Dermis blood vessel endothelial cell (primary cell): Measurements from ENCODE around the gene CLIP1. TPM values are rescaled to one million over a fixed set of nuclear protein-coding genes. Genes with fewer than 3 reads are reported as not detected.
A peak's percentile ranks its signal among the peaks of the same experiment; 100 is the strongest.

Source experiments
- DNase-seq: peaks from one replicate; pipeline ENCODE4 v3.0.0; 2010
- total RNA-seq: library from RNA; depleted of rRNA; stranded (reverse); fragments of >200 nt; gene quantifications from 2 replicates; pipeline ENCODE4 v1.2.3, GENCODE V29; 2014

The CLIP1 gene
- total RNA-seq, 1 donor from 2014 or later = 51.1 TPM

DNA sequence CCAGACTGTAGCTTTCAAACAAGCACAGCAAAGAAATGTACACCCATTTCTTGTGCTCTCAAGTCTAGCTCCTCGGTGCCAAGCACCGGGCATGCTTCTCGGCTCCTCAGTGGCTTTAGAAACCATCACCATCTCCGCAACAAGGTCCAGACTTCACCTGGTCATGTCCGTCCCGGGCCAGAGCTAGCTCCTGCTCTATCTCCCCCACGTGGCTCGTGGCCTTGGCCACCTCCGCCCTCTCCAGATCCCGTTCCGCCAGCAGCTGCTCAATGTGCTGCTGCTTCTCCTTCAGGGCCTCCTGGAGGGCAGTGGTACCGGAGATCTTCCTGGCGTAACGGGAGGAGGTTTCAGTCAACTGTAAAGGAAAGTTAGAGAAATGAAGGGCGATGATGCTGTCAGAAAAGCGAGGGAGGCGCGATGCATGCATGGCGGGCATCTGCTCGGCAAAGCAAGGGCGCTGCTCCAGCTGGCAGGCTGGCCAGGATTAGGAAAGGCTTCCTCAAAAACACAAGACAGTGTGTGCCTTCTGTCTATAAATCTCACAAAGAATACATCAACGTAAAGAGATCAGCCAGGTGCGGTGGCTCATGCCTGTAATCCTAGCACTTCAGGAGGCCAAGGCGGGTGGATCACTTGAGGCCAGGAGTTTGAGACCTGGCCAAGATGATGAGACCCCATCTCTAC, 67.4 kb downstream of the CLIP1 start:
- DNase-seq = no peak

DNA sequence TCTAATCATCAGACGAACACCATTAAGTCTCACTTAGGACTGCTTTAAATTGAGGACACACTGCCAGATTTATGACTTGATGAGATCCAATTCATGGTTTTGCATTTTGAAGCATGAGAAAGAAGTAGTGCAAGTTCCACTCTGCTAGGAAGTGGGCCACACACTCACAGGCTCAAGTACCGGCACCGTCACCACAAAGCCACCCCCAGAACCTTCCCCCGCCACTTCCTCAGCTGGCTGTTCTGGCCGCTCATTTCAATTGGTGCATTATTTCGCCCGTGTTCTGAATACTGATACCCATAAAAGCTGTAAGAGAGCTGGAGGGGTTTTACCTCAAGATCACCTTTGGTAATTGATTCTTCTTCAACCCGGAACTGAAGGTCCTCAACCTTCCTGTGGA, 70.1 kb downstream of the CLIP1 start:
- no peak for DNase-seq

DNA sequence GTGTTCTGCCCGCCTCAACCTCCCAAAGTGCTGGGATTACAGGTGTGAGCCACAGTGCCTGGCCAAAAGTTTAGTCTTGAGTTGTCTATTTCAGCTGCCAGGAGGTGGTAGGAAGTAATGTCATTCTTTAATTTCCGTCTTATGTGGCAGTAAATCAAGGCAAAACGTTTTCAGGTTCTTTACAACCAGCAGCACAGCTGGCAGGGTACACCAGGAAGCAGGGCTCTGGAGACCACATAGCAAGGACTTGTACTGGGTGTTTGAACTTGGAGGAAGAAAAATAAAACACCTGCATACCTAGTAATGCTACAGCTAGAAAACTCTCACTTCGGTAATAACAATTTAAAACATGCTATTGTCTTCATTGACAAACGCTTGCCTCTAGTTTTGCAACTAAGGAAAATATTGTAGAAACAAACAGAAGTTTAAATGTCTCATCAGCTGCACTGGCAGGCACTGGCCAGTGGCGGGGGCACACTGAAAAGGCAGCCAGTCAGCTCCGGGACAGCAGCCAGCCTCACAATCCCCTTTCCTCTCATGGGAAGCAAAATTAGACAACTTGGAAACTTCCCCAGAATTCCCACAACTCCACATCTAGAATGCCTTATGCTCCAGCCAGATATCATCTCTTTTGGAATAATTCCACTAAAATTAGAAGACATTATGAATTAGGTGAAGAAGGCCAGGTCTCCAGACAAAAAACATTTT, 72.2 kb downstream of the CLIP1 start:
- peak; percentile 91 for DNase-seq

DNA sequence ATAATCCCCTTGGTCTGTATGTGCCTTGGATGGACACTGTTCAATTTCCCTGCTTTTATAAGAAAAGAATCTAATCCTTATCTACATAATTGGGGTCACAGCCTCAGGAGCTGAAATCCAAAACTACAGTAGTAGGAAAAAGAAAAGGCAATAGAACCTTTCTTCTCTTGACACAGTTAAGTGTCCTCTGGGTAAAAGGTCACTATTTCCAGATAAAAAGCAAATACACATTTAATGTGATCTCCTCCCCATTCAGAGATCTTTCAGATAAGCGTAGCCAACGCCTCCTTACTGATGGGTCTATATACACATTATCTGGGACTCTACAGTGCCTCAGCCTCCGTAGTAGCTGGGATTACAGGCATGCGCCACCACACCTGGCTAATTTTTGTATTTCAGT, 73.4 kb downstream of the CLIP1 start:
- no peak for DNase-seq

DNA sequence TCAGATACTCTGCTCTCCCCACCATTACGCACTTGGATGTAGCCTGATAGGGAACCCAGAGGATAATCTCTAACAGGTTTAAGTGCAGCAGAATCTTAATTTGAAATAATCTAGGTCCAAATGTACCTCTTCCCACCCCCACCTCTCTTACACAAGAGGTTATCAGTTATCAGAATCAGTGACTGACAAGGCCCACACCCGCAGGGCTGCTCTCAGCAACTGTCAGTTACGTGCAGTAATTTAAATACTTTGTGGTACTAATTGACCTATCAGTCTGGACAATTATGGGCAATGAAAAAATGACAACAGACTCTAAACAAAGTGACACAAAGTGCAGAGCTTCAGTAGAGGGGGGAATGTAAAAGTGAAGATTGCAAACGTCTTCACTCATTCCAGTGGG, 74.0 kb downstream of the CLIP1 start:
- no peak for DNase-seq

DNA sequence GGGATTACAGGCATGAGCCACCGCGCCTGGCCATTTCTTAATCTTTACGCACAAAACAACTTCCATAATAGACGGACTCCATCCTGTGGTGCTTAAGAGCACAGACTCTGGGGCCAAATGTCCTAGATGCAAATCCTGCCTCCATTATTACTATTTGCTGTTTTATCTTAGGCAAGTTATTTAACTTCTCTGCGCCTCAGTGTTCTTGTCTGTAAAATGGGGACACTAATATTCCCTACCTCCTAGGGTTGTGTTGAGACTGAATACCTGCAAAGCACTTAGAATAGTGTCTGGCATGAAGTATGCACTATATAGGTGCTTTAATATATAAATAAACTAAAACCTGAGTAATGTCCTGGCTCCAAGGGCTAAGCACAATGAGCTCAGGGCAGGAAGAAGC, 76.4 kb downstream of the CLIP1 start:
- no peak for DNase-seq

DNA sequence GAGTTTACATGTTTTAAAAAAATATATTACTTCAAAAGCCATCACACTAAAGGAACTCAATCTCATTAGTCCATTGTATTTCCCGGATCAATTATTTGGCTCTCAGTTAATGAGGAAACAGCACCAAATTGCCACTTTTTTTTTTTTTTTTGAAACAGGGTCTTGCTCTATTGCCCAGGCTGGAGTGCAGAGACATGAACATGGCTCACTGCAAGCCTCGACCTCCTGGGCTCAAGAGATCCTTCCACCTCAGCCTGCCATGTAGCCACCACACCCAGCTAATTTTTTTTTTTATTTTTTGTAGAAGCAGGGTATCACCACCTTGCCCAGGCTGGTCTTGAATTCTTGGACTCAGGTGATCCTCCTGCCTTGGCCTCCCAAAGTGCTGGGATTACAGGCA, 77.4 kb downstream of the CLIP1 start:
- DNase-seq = no peak

DNA sequence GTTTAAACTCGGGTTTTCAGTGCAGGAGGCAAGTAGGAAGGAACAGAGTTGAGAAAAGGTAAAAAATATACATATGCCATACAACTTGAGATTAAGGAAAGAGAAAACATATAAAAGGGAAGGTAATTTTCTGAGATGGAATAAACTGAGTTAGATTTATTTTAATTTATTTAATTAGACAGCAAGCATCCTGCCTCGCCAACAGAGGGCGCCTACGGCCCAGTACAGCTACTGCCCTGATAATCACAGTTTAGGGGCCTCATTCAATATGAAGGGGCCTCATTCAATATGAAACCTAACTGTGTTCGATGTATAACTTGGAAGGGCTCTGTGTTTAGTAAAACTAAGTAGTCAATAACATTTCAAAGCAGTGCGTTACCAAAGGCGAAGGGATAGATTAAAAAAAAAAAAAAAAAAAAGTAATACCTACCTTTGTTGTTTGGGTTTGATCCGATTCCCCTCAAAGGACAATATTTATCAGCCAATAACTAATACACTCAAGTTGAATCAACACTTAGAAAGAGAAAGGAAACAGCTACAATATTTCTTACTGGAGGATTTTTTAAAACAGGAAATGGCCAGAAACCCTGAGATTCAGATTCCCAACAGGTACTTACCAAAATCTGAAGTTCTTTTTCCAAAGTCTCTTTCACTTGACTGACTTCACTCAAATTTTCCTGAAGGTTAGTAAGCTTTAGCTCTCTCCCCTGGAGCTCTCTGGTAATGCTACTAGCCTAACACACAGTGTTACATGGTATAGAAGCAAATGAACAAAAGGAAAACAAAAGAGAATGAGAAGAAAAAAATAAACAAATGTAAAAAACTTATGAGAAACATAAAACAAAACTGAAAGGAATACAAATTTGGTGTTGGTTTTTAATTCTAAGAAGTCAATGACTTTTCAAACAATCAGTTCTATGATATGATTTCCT, 86.2 kb downstream of the CLIP1 start:
- DNase-seq = peak; percentile 69

DNA sequence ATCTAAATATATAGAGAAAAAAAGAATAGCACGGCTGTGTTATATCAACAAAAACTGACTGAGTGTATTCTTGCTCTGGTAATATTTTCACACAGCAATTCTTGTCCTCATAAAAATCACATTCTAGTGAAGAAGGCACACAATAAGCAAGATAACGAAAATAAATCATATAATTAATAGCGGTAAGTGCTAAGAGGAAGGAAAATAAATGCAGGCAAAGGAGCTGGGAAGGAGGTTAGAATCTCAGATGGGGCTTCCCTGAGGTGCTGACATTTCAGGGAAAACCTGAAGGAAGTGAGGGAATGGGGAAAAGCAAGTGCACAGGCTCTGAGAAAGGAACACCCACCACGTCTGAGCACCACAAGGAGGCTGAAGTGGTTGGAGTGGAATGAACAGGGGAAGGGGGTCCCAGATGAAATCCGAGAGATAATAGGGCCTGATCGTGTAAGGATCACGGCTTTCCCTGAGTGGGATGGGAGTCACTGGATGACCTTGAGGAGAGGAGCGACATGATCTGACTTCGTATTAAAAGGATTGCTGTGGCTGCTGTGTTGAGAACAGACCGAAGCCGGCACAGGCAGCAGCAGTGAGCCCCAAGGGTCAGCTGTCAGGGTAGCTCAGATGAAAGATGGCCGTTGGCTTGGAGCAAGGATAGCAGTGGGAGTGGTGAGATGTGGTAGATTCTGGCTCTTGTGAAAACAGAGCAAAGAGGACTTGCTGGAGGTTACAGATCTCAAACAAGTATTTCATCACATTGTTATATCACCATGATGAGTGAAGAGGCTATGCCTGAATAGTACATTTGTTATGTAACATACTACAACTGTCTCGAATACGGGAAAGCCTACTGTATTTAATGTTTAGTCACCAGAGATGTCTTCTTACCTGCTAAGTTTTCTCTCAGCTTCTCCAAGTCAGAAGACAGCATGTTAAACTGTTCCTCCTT, 89.1 kb downstream of the CLIP1 start:
- DNase-seq = no peak

DNA sequence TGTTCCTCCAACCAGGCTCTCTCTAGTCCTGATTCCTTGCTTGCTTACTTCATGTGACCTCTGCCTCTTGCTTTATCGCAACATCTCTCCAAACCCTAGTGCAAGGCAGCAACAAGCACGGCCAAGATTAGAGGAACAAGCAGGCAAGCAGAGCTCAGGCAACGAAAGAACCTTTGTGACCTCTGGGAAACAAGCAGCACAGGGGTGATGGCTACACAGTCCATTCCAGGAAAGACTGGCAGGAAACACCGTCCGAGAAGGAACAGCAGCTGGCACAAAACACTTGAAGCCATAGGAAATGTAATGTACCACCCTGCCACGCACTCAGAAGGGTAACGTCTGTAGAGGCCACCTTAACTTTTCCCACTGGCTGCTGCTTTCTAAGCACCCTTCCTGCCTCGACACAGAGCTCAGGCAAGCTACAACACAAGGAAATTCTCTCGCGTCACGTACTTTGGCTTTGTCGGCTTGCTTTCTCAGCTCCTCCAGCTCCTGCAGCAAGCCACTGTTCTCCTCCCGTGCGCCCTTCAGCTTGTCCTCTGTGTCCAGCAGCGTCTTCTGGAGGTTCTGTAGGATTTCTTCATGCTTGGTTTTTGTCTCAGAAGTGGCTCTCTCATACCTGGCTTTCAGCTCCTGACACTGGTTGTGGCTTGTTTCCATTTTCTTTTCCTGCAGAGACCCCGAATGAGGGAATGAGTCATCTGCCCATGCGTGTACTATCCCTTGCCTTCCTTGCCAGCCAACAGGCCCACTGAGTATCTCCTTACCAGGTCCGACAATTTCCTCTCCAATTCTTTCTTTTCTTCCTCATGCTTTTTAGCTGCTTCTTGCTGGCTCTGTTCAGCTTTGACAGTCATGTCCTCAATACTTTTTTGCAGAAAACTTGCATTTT, 94.7 kb downstream of the CLIP1 start:
- peak; percentile 81 for DNase-seq

DNA sequence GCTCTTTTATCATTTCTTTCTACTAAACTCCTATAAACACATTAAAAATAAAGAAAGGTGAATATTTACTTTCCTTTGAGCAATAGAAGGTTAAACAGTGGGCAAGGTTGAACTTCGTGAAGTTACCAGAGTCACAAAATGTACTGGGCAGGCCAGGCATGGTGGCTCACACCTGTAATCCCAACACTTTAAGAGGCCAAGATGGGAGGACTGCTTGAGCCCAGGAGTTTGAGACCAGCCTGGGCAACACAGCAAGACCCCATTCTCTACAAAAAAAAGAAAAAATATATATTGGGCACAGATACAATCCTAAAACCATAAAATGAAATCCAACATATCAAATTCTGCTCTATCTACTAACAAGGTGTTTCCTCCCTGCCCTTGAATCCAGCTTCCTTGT, 95.5 kb downstream of the CLIP1 start:
- no peak for DNase-seq

DNA sequence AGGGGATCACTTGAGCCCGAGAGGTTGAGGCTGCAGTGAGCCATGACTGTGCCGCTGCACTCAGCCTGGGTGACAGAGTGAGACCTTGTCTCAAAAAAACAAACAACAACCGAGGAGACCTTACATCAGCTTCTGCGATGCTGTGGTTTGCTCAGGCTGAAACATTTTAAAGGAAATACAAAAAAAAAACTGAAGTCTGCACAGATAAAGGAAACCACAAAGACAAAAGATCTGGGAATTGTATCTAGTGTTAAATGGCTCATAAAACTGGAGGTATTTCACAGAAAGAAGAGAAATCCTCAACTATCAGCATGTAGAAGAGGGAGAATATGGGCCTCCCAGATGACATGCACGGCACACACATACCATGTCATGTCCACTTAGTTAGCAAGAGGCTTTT, 95.9 kb downstream of the CLIP1 start:
- DNase-seq = no peak

DNA sequence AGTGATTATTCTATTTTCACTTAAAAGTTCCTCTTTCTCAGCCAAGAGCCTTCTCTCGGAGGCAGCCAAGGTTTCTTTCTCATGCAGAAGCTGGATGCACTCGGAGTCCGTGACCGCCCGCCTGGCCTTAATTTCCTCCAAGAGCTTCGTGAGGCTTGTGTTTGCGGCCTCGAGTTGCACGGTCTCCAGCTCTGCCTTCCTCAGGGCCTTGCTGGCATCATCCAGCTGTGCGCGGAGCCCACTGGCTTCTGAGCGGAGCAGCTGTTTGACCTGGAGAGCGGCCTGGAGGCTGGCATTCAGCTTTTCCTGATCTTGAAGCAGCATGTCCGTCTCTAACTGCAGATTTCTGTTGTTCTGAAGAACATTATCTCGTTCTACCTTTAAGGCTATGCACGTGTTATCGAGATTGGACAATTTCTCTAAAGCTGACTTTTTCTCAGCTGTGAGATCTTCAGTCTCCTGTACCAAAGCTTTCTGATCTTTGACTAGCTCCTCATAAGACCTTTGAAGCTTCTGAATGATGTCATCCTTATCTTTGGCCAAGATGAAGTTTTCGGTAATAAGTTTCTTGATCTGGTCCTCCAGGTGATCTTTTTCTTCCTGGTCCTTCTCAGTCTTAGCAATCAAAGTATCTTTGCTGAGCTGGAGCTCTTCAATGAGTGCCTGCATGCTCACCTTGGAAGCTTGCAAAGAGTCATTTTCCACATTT, 99.0 kb downstream of the CLIP1 start:
- DNase-seq = no peak

DNA sequence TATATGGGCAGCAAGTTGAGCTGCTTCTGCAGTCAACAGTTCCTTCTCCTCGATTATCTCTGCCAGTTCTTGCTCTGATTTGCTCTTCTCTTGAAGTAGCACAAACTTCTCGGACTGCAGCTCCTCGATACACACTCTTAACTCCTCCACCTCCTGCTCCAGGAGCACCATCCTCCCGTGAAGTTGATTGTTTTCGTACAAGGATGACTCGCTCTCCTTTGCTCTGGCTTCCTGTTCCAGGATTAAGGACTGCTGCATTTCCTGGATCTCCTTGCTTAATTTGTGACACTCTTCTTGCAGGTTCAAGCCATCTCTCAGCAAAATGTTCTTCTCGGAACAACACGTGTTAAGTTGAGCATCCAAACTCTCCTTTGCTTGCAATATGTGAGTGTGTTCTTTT, 100.0 kb downstream of the CLIP1 start:
- peak; percentile 41 for DNase-seq

DNA sequence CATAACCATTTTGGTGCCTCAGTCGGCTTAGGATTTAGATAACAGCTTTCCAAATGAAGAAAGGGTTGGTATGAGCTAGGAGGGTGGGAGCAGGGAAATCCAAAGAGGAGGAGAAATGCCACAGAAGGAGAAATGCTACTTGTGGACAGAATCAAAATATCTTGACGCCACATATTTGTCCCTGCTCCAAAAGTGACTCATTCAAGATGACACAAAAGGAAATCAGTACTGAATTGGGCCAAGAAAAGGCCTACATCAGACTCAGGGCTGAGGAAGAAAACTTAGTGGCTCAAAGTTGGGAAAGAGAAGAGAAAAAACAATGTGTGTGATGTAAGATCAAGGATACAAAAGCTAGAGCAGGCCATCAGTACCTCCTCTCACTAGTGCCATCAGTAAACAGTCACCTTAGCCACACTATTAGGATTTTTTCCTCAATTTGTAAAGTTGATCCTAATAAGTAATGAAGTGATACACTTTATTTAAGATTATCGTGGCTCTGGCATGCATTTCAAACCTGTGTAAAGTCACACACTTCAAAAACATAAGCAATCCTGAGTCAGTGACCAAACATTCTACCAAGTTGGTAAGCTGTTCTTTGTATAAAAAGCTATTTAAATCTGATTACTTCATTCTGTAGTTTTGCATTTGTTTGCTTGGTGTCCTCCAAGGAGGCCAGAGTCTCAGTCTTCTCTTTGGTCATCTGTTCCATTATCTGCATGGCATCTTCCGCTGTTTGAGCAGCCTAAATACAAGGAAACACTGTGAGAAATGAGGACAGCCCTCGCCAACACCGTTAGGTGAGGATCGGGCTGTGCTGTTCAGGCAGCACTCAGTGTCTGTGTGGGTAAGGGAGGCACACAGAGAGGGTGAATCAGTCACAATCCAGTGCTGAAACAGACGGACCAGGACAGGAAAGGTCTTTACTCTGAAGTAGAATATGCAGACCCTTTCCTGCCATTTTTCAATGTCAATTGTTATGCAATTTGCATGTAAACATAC, 103.6 kb downstream of the CLIP1 start:
- DNase-seq = peak; percentile 76

DNA sequence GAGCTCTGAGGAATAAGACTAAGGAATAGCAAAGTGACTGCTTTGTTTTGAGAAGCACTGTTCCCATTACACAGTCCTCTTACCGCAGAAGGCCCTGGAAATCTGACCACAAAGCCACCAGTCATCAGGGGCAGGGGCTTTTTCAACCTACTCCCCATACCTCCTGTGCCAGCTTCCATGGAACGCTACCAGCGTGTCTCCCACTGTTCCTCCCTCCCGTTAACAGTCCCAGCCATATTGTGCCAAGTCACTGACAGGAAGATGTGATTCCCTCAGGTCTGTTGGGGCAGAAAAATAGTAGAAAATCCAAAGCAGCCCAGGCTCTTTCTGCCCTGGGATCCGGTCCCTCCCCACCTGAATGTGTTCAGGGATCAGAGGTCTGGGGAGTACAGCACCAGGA, 109.5 kb downstream of the CLIP1 start:
- no peak for DNase-seq

DNA sequence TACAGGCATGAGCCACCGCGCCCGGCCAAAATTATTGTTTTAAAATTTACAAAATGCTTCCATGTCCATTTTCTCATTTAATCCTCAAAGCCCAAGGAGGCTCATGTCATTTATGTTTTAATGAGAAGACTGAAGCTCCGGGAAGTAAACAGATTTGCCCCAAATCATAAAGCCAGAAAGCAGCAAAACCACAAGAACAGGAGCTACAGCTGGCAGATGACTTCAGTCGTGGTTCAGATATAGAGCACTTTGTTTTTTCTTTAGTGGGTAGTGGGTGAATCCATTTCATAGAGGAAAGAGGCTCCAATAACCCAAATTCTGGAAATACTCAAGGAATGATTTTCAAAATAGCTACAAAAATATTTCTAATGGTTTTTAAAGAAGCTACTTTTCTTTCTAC, 110.8 kb downstream of the CLIP1 start:
- DNase-seq = no peak

DNA sequence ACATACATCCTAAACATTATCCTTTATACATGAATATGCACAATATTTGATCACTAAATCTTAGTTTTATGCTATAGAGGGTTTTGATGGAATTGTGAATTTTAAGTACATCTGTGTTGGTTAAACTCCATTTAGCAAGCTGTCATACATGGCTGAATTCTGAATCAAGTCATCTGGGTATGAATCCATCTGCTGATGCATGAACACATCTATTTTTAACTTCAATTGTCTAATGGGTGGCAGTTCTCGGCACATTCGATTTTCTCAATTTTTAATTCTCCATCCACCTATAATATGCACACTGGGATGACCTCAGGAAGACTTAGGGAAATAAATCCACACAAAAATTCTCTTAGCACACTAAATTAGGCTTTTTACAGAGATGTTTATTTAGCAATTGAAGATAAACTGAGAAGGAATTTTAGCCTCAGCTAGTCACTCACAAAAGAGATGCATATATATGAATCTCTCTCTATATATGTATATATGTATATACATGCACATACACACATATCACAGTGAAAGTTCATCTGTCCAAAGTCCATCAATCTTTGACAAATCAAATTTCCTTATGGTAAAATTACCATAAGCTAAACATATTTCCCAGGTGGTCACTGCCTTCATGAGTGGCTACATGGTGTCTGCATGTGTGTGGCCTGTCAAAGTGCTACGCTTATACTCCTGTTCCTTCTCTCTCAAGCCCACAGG, 111.7 kb downstream of the CLIP1 start:
- DNase-seq = no peak
